Tibial nerve (tissue), 4 donors: ENCODE data around the gene DYNLT2B. TPM values are rescaled to one million over a fixed set of nuclear protein-coding genes. Genes with fewer than 3 reads are reported as not detected.

Experiments
- DNase-seq, 2 donors: peaks; one replicate each; pipeline ENCODE4 v3.0.0-alpha.2; 2019; ENCODE audit warnings: low spot score in 2 of 2
- H3K27ac ChIP-seq, 4 donors: fragments of 200-600 bp; sonication (generic) in 3 of 4; one replicate each; pipeline ENCODE4 v1.5.1; 2017 to 2019; ENCODE audit warnings: mild to moderate bottlenecking in 1 of 4
- H3K27me3 ChIP-seq, 2 donors: fragments of 200-600 bp; sonication (generic) in 1 of 2; one replicate each; pipeline versions ENCODE4 v1.5.1 to v1.6.0; 2017 to 2019
- H3K36me3 ChIP-seq, 3 donors: fragments of 200-600 bp; sonication (generic); one replicate each; pipeline ENCODE4 v1.5.1; 2018 to 2019
- H3K4me1 ChIP-seq, 4 donors: fragments of 200-600 bp; sonication (generic) in 3 of 4; one replicate each; pipeline ENCODE4 v1.5.1; 2017 to 2019
- H3K4me3 ChIP-seq, 4 donors: fragments of 200-600 bp; sonication (generic) in 3 of 4; one replicate each; pipeline ENCODE4 v1.5.1; 2017 to 2019; ENCODE audit warnings: mild to moderate bottlenecking in 1 of 4, moderate library complexity in 1 of 4
- H3K9me3 ChIP-seq, 4 donors: fragments of 200-600 bp; sonication (generic) in 3 of 4; one replicate each; pipeline ENCODE4 v1.5.1; 2017 to 2019
- EP300 ChIP-seq, 2 donors: sonication (generic); formaldehyde crosslinking; IDR thresholded peaks; one replicate each; pipeline ENCODE4 v1.6.1; 2017; ENCODE audit warnings: antibody characterized with exemption in 2 of 2, mild to moderate bottlenecking in 1 of 2
- POLR2A ChIP-seq, 2 donors: fragments of 450-650 bp; IDR thresholded peaks; one replicate each; pipeline ENCODE4 v1.6.1; 2017; ENCODE audit warnings: antibody characterized with exemption in 2 of 2, mild to moderate bottlenecking in 2 of 2, moderate library complexity in 2 of 2
- WGBS, 2 donors: methylation state at CpG; one replicate each; pipeline ENCODE4 v1.1.5; 2018; 5-methylcytosine and 5-hydroxymethylcytosine counted together
- total RNA-seq, 4 donors: library from RNA; depleted of rRNA; stranded (reverse); fragments of >200 nt; gene quantifications; one replicate each; pipeline ENCODE4 v1.1.0, GENCODE V29; 2016
- TF ChIP-seq, protein P1 (sequence below), 5 experiments: fragments of 200-600 bp in 3 of 5; fragments of 450-650 bp in 2 of 5; sonication (generic) in 3 of 5; IDR thresholded peaks; one replicate each; pipeline ENCODE4 v1.5.1; 2016 to 2019; ENCODE audit warnings: antibody characterized with exemption in 5 of 5, mild to moderate bottlenecking in 3 of 5, moderate library complexity in 2 of 5

DYNLT2B gene
- total RNA-seq, 4 donors from 2014 or later, result 6.9 to 15.3 (median 8.1) TPM

DNA sequence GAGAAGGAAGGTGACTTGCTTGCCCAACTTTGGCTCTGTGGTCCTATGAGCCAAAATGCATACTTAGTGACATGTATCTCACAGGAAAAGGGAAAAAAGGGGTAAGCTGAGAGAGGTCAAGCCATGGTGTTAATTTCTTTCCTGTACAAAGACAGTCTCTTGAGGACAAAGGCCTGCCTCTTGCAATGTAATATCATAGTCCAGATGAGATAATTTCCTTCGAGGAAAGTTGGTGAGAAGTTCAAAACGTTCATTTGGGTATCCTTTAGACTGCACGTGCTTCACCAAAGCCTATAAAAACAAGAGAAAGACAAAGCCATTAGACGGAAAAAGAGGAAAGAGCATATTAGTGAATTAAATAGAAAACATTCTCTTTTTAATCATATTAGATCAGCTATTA lies 38.5 kb upstream of the DYNLT2B start:
- H3K27me3 ChIP-seq, result no peaks in the 10 kb centered on the region
- H3K36me3 ChIP-seq, result peaks cover 6 to 90% (median 12%) of the 10 kb centered on the region in 3 donors
- no peaks in the 10 kb centered on the region for H3K9me3 ChIP-seq
- no peak for TF ChIP-seq EP300 (IDR thresholded peaks at IDR 0.05)
- TF ChIP-seq, protein P1, sequence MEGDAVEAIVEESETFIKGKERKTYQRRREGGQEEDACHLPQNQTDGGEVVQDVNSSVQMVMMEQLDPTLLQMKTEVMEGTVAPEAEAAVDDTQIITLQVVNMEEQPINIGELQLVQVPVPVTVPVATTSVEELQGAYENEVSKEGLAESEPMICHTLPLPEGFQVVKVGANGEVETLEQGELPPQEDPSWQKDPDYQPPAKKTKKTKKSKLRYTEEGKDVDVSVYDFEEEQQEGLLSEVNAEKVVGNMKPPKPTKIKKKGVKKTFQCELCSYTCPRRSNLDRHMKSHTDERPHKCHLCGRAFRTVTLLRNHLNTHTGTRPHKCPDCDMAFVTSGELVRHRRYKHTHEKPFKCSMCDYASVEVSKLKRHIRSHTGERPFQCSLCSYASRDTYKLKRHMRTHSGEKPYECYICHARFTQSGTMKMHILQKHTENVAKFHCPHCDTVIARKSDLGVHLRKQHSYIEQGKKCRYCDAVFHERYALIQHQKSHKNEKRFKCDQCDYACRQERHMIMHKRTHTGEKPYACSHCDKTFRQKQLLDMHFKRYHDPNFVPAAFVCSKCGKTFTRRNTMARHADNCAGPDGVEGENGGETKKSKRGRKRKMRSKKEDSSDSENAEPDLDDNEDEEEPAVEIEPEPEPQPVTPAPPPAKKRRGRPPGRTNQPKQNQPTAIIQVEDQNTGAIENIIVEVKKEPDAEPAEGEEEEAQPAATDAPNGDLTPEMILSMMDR (IDR thresholded peaks at IDR 0.05), result no peak
- H3K4me1 ChIP-seq, result peaks cover 0 to 4% (median 0%) of the 10 kb centered on the region in 4 donors
- WGBS, 2 donors, result 60 to 63% methylated on average over 4 of the region's 4 CpGs
- H3K4me3 ChIP-seq, result no peak overlapping the region
- DNase-seq, result no peak
- H3K27ac ChIP-seq, result no peak overlapping the region

DNA sequence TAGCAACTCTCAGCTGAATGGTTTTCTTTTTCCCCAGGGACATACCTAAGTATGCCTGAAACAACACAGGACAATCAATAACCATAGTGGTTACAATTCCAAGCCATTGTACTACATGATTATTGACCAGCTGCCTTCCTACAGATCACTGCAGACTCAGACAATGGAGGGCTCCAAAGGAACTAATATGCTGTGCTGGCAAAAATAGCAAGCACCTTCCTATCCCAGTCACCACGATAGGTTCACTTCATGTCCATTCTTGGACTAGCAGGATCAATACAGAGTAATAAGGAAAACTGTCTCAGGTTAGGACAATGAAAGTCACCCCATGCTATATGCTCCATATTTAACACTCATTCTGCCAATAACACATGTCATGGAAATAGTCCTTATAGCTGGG lies 37.6 kb upstream of the DYNLT2B start:
- peaks cover 6 to 81% (median 12%) of the 10 kb centered on the region in 3 donors for H3K36me3 ChIP-seq
- no peak overlapping the region for H3K4me3 ChIP-seq
- H3K27ac ChIP-seq, result no peak overlapping the region
- TF ChIP-seq, protein P1 (IDR thresholded peaks at IDR 0.05), result no peak
- TF ChIP-seq EP300 (IDR thresholded peaks at IDR 0.05) (no peak), POLR2A (IDR thresholded peaks at IDR 0.05) (no peak)
- no peaks in the 10 kb centered on the region for H3K9me3 ChIP-seq
- WGBS, 2 donors, result 95 to 100% methylated on average over 1 of the region's 1 CpG
- no peak for DNase-seq
- no peaks in the 10 kb centered on the region for H3K27me3 ChIP-seq
- H3K4me1 ChIP-seq, result peaks cover 0 to 4% (median 0%) of the 10 kb centered on the region in 4 donors

DNA sequence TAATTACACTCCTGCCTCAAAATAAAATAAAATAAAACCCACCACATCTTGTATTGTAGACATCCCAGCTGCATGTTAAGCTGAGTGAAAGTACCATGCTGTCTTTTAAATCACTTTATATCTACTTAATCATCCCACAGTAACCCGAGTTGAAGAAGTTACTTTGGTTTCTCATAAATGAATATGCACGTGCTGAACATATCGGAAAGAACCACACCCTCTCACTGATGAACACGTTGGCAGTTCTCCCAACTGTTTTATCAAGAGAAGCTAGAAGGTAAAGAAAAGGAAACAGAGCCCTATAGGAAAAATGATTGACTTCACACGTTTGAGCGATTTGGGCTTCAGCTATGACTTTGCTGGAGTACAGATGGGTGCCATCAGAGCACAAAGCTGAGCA lies 36.1 kb upstream of the DYNLT2B start:
- H3K36me3 ChIP-seq, result peaks cover 6 to 72% (median 12%) of the 10 kb centered on the region in 3 donors
- H3K9me3 ChIP-seq, result no peaks in the 10 kb centered on the region
- H3K27ac ChIP-seq, result no peak overlapping the region
- H3K4me1 ChIP-seq, result peaks cover 0 to 4% (median 0%) of the 10 kb centered on the region in 4 donors
- H3K27me3 ChIP-seq, result no peaks in the 10 kb centered on the region
- no peak for TF ChIP-seq POLR2A (IDR thresholded peaks at IDR 0.05)
- TF ChIP-seq, protein P1 (IDR thresholded peaks at IDR 0.05), result no peak
- no peak for TF ChIP-seq EP300 (IDR thresholded peaks at IDR 0.05)
- H3K4me3 ChIP-seq, result no peak overlapping the region
- WGBS, 2 donors, result 70 to 79% methylated on average over 6 of the region's 6 CpGs
- no peak for DNase-seq

DNA sequence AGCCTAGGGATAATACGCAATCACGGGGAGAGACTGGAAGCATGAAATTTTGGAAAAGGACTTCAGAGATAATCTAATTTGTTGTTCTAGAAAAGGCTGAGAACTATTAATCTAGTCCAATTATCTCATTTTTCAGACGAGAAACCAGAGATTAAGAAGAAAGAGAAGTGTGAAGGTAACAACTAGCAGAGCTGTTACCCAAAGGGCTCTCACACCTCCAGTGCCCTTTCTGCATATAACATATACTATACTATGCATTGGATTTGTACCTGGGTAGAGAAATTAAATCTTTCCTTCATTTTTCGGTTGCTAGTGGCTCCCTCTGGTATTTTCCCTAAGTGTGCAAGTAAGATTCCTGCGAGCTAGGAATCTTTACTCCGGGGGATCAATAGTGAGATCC lies 33.5 kb upstream of the DYNLT2B start:
- no peak overlapping the region for H3K27ac ChIP-seq
- no peak overlapping the region for H3K4me3 ChIP-seq
- H3K4me1 ChIP-seq, result peaks cover 0 to 4% (median 0%) of the 10 kb centered on the region in 4 donors
- 73 to 76% methylated on average over 6 of the region's 6 CpGs for WGBS, 2 donors
- peaks cover 6 to 68% (median 12%) of the 10 kb centered on the region in 3 donors for H3K36me3 ChIP-seq
- TF ChIP-seq, protein P1 (IDR thresholded peaks at IDR 0.05), result no peak
- TF ChIP-seq POLR2A (IDR thresholded peaks at IDR 0.05) (no peak), EP300 (IDR thresholded peaks at IDR 0.05) (no peak)
- no peaks in the 10 kb centered on the region for H3K27me3 ChIP-seq
- no peak for DNase-seq
- H3K9me3 ChIP-seq, result no peaks in the 10 kb centered on the region

DNA sequence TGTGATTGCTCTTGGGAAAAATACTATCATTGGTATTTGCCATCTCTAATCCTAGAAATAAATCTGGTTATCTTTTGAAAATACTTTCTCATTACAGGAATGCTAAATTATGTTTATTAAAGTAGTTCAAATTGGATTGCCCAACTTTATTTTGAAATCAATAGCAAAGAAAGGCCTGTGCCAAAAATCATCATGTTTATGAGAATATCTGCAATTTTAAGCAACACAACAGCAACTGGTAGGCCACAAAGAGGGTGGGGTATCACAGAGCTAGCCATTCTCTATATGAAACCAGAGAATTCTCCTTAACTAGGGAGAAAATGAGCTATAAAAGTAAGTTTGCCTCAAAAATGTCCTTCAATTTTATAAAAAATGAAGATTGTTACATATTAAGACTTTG lies 32.0 kb upstream of the DYNLT2B start:
- no peak for TF ChIP-seq EP300 (IDR thresholded peaks at IDR 0.05)
- no peak for DNase-seq
- H3K27ac ChIP-seq, result no peak overlapping the region
- H3K9me3 ChIP-seq, result no peaks in the 10 kb centered on the region
- H3K4me3 ChIP-seq, result no peak overlapping the region
- H3K36me3 ChIP-seq, result peaks cover 0 to 53% (median under 1%) of the 10 kb centered on the region in 3 donors
- H3K27me3 ChIP-seq, result no peaks in the 10 kb centered on the region
- H3K4me1 ChIP-seq, result peaks cover 0 to 4% (median 0%) of the 10 kb centered on the region in 4 donors

DNA sequence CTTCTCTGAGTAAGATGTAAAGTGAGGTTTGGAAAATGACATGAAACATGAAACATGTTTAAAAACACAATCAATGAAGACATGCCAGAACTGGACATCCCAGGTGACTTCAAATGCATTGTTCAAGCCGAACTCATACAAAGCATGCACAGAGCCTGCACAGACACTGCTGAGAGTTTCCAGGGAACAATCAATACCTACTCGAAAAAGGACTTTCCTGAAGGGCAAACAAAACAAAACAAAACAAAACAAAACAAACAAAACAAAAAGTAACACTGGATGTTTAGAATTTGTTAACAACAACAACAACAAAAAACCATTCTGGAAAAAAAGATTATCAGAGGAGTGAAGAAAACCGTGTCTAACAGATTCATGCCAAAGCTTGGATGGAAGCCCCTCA lies 30.7 kb upstream of the DYNLT2B start:
- Histone ChIP-seq H3K4me1 (no peaks in the 10 kb centered on the region), H3K27me3 (no peaks in the 10 kb centered on the region), H3K4me3 (no peak overlapping the region), H3K27ac (no peak overlapping the region), H3K36me3 (peaks cover 0 to 41% (median 0%) of the 10 kb centered on the region in 3 donors), H3K9me3 (no peaks in the 10 kb centered on the region)
- 88 to 91% methylated on average over 3 of the region's 3 CpGs for WGBS, 2 donors
- no peak for DNase-seq
- no peak for TF ChIP-seq EP300 (IDR thresholded peaks at IDR 0.05)
- no peak for TF ChIP-seq POLR2A (IDR thresholded peaks at IDR 0.05)
- TF ChIP-seq, protein P1 (IDR thresholded peaks at IDR 0.05), result no peak
